ENCODE data around the gene OXLD1.
A peak's percentile ranks its signal among the peaks of the same experiment; 100 is the strongest.

Gene OXLD1

DNA sequence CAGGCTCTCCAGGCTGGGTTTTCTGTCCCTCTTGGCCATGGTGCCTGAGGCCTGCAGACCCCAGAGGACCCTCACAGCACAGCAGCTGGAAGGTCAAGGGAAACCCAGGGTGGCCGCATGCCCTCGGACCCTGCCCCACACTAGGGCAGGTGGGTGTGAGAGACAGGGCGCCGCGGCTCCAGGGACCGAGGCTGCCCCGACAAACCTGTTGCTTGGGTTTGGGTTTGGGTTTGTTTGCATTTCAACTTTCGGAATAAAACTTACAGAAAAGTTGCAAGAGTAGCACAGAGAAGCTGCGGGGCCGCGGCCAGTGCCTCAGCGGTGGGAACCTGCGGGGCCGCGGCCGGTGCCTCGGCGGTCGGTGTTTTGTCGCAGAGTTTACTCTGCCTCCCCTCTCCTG lies 25.2 kb upstream of the OXLD1 start:
- H3K4me3 Mint-ChIP-seq: no peak overlapping the region
- ATAC-seq (no peak), DNase-seq (no peak)

DNA sequence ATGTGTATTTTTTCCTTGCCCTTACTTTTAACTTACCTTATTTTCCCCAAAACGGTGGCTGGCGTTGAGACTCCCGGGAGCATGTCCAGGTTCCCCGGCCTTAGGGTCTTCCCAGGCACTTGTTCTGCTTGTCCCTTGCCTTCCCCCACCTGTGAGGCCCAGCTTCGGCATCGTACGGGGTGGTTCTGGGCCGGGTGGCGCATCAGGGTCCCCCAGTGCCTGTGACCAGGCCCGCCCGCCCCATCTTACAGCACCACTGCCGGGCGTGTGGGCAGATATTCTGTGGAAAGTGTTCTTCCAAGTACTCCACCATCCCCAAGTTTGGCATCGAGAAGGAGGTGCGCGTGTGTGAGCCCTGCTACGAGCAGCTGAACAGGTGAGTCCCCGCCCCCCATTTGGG lies 24.8 kb upstream of the OXLD1 start:
- no peak overlapping the region for H3K4me3 Mint-ChIP-seq
- H3K4me1 Mint-ChIP-seq: peaks cover 26% of the 10 kb centered on the region
- H3K27me3 Mint-ChIP-seq: no peaks in the 10 kb centered on the region
- no peaks in the 10 kb centered on the region for H3K9me3 Mint-ChIP-seq
- ATAC-seq (no peak), DNase-seq (no peak)
- peak overlapping the region in 1 of 2 donors; percentile 64 for H3K27ac Mint-ChIP-seq

More for the DNA sequence above, 25.2 kb upstream of the OXLD1 start:
- Mint-ChIP-seq H3K9me3 (no peaks in the 10 kb centered on the region), H3K27me3 (no peaks in the 10 kb centered on the region), H3K27ac (no peak overlapping the region), H3K4me1 (peaks cover 22% of the 10 kb centered on the region)

DNA sequence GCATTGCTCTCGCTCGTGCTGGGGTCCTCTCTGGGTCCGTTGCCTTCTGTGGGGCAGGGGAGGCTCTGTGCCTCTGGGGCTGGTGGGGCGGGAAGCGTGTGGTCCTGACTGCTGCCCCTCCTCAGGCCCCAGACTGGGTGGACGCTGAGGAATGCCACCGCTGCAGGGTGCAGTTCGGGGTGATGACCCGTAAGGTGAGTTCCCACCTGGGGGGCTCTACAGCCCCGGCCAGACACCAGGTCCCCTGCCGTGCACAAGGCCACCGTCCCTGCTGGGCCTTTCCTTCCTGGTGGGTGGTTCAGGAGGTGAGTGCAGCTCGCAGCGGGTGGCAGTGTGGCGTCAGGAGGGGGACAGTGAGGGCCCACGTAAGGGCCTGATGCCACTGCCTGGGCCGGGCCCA lies 24.1 kb upstream of the OXLD1 start:
- H3K27ac Mint-ChIP-seq: no peak overlapping the region
- H3K4me3 Mint-ChIP-seq: no peak overlapping the region
- peaks cover 33% of the 10 kb centered on the region for H3K4me1 Mint-ChIP-seq
- DNase-seq (no peak), ATAC-seq (no peak)
- no peaks in the 10 kb centered on the region for H3K27me3 Mint-ChIP-seq
- no peaks in the 10 kb centered on the region for H3K9me3 Mint-ChIP-seq

DNA sequence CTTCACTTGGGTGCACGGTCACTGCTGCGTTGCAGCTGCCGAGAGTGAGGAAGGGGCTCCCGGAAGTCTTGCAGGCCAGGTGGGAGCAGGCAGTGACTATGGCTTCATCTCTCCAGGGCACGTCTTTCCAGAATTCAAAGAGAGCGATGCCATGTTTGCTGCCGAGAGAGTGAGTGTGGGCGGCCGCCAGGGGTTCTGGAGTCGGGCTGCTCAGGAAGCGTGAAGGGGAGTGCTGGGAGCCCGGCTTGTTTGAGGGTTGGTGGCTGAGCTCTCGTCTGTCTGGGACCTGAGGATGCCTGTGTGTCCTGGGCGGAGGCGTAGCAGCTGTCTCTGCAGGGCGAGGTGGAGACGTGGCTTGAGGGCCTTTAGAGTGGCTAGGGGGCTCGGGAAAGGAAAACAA lies 23.7 kb upstream of the OXLD1 start:
- Mint-ChIP-seq H3K4me1 (peaks cover 37% of the 10 kb centered on the region), H3K9me3 (no peaks in the 10 kb centered on the region), H3K27ac (no peak overlapping the region), H3K27me3 (no peaks in the 10 kb centered on the region), H3K4me3 (peak overlapping the region in 1 of 2 donors; percentile 25)
- DNase-seq: no peak
- ATAC-seq: no peak

DNA sequence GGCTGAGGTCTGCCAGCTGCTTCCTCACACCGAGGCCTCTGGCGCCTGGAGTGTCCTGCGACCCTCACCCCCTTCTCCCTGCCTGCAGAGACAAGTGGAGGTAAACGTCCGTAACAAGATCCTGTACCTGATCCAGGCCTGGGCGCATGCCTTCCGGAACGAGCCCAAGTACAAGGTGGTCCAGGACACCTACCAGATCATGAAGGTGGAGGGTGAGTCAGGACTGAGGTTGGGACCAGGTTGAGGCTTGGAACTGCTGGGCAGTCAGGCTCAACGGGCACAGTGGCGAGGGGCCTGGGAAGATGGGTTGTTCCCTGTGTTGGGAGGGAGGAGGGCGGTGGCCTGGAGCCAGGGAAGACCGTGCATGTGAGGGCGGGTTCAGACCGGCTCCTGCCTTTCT lies 22.2 kb upstream of the OXLD1 start:
- ATAC-seq: no peak
- Mint-ChIP-seq H3K27me3 (no peaks in the 10 kb centered on the region), H3K9me3 (no peaks in the 10 kb centered on the region), H3K4me1 (peaks cover 46% of the 10 kb centered on the region), H3K4me3 (no peak overlapping the region), H3K27ac (no peak overlapping the region)
- DNase-seq: no peak

DNA sequence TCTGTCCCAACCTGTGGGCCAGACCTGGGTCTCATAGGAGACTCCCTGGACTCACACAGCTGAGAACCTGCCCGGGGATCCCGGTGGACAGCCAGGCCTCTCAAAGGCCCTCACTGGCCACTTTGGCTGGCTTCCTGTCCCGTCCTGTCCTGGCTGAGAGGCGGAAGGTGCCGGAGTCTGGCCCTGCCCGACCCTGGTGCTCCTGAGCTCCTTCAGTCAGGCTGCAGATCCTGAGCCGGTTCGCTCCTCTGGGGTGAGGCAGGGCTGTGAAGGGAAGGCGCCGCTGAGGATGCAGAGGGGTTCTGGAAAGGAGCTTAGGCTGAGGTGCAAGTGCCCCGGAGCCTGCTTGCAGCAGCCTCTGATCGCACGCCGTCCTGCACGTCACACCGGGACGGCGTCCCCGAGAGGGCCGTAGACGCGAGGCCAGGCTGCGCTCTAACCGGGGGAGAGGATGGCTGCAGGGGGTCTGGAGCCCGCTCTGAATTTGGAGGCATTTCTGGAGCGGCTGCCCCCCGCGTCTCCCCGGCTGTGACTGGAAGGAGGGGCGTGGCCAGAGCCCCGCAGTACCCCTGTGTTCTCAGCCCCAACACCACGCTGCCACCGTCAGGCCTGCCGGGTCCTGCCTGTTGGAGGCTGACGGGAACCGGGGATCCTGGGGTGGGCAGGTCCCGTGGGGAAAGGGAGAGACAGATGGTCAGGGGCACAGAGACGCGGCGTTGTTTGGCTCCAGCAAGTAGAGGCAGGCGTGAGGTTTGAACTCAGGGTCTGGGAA lies 21.6 kb upstream of the OXLD1 start:
- no peaks in the 10 kb centered on the region for H3K9me3 Mint-ChIP-seq
- H3K27me3 Mint-ChIP-seq: no peaks in the 10 kb centered on the region
- H3K27ac Mint-ChIP-seq: peak overlapping the region in 1 of 2 donors; percentile 71
- H3K4me3 Mint-ChIP-seq: no peak overlapping the region
- peaks cover 46% of the 10 kb centered on the region for H3K4me1 Mint-ChIP-seq
- no peak for DNase-seq
- ATAC-seq: no peak

DNA sequence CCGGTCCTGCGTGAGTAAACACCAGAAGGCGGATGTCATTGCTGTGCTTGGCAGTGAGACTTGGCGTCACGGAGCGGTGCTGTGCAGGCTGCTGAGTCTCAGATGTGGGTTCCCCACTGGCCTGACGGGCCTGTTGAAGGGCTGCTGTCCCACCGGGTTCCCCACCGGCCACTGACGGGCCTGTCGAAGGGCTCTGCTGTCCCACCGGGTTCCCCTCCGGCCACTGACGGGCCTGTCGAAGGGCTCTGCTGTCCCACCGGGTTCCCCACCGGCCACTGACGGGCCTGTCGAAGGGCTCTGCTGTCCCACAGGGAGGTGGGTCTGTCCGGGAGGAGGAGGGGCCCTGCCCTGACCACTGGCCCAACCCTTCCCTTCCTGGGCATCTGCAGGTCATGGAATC lies 20.2 kb upstream of the OXLD1 start:
- DNase-seq: no peak
- Mint-ChIP-seq H3K27me3 (no peaks in the 10 kb centered on the region), H3K9me3 (no peaks in the 10 kb centered on the region), H3K4me1 (peaks cover 60% of the 10 kb centered on the region), H3K4me3 (no peak overlapping the region), H3K27ac (no peak overlapping the region)
- no peak for ATAC-seq

DNA sequence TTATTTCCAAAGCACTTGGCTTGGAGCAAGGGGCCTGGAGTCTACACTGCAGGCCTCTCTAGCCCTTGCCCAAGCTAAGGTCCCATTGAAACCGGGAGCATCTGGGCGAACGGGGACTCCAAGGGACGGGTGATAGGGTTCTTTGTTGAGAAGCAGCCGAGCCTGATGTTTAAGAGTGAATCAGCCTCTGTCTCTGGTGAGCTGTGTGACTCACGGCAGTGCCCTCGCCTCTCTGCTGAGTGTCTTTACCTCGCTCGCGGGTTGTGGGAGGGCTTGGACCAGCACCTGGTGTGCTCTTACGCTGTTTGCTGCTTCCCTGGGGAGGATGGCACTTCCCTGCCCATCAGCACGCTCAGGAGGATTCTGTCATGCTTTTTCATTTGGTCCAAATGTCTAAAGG lies 18.7 kb upstream of the OXLD1 start:
- no peak for ATAC-seq
- Mint-ChIP-seq H3K9me3 (no peaks in the 10 kb centered on the region), H3K4me3 (peak overlapping the region; percentile 94 to 95), H3K4me1 (peaks cover 63% of the 10 kb centered on the region), H3K27me3 (no peaks in the 10 kb centered on the region), H3K27ac (peak overlapping the region in 1 of 2 donors; percentile 97)
- DNase-seq: no peak

DNA sequence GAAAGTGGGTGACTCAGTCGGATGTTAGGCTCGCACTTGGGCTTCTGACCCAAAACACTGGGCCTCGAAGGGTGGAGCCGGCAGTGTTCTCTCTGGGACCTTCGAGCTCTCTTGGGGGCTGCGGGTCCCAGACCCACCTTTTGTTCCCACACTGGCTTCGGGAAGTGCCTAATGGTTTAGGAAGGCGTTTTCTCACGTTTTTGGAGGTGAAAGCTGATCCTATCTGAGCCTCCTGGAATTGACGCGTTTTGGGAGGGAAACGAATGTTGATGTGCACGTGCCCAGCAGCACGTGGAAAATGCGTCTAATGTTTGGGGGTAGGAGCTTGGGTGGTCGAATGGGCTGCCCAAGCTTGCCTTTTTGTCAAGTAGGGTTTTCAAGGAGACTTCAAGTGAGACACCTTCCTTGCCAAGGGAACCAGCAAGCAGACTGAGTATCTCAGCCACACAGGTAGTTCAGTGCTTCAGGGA lies 18.1 kb upstream of the OXLD1 start:
- Mint-ChIP-seq H3K27ac (peak overlapping the region; percentile 93 to 97), H3K9me3 (no peaks in the 10 kb centered on the region), H3K4me1 (peaks cover 62% of the 10 kb centered on the region), H3K4me3 (peak overlapping the region; percentile 94 to 95), H3K27me3 (no peaks in the 10 kb centered on the region)
- DNase-seq: no peak
- ATAC-seq: peak; percentile 24

DNA sequence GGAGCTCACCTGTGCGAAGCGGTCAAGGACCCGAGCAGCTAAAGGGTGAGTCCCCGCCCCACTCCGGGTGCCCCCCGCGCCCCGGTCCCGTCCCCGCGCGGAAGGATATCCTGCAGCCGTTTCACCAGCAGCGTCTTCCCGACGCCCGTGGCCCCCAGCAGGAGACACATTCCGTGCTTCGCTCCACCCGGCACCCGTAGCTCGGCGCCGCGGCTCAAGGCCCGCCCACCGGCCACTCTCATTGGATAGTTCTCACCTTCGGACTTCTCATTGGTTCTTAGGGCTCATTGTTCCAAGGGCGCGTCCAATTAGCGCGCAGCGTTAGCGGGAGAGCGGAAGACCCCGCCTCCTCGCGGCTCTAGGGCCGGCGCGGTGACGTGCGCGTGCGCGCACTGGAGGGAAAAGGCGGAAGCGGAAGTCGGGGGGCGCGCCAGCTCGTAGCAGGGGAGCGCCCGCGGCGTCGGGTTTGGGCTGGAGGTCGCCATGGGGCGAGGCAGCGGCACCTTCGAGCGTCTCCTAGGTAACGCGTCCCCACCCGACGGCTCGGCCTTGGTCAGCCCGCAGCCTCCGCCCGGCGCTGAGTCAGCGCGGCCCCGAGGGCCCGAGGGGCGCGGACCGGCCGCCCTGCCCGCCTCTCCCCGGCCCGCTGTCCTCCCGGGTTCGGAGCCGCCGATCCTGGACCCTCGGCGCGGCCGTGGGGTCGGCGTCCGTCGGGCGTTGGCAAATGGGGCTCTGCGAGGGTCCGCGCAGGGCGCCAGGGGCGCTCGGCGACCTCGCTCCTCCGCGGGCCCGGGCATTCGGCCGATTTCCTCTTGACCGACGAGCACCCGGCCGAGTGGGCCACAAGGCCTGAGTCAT lies 17.4 kb upstream of the OXLD1 start, which contains the start of the genes ARL16 and HGS:
Gene ARL16, minus strand, starts transcription at position 214 of the 858 bp plus-strand sequence. Its CDS starts 44 bp downstream, at position 170.
Gene HGS, plus strand, starts transcription at position 428 of the 858 bp plus-strand sequence. Its CDS starts 56 bp downstream, at position 484.
- peak; percentile 97 for ATAC-seq
- peaks cover 55% of the 10 kb centered on the region for H3K4me1 Mint-ChIP-seq
- H3K9me3 Mint-ChIP-seq: no peaks in the 10 kb centered on the region
- DNase-seq: peak; percentile 98 to 99
- peak within 1 kb of the TSS; percentile 93 to 97 for H3K27ac Mint-ChIP-seq
- H3K27me3 Mint-ChIP-seq: no peaks in the 10 kb centered on the region
- peak within 1 kb of the TSS; percentile 94 to 95 for H3K4me3 Mint-ChIP-seq

DNA sequence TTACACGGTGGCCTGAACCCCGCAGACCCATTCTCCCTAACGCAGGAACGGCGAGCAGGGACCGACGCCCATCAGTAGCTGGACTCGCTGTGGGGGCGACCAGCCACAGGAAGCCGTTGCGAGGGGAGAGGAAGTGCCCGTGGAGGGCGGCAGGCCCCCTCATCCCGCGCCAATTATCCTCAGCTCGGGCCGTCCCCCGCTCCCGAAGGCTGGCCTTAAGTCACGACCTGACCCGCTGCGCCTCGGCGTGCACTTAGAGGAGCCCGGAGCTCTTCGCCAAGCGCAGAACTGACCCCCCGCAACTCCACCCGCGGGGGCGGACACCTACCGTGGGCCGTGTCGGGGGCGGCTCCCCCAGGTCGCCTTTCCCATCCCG lies 16.8 kb upstream of the OXLD1 start:
- no peak for ATAC-seq
- Mint-ChIP-seq H3K4me3 (peak overlapping the region; percentile 94 to 95), H3K9me3 (no peaks in the 10 kb centered on the region), H3K27ac (peak overlapping the region; percentile 81 to 89), H3K4me1 (peaks cover 53% of the 10 kb centered on the region), H3K27me3 (no peaks in the 10 kb centered on the region)
- DNase-seq: no peak

DNA sequence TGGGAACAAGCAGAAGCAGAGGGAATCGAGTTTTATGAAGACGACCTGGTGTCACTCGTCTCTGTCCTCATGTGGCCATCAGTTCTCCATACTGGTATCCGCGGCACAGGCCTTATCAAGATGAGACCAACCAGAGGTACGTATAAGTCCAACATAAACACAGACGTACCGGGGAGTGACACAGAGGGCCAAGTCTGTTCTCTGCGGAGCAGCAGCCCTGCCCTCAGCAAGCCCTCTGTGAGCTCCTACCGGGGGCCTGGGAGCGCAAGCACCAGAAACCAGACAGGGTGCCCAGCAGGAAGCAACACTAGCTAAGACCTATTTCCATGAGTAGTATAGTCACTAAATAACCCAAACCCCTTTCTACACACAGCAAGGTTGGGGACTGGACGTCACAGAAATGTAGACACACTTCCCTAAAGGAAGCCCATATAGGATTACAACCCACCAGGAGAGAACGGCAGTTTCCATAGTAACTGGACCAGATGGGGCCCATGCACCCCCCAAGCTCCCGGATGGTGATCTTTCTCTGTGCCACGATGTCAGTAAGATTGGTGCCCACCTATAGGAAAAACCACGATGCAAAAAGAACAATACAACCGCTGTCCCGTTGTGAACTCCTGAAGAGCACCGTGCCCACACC lies 16.3 kb upstream of the OXLD1 start:
- Mint-ChIP-seq H3K4me1 (peaks cover 52% of the 10 kb centered on the region), H3K9me3 (no peaks in the 10 kb centered on the region), H3K27me3 (no peaks in the 10 kb centered on the region), H3K4me3 (peak overlapping the region; percentile 94 to 95), H3K27ac (peak overlapping the region; percentile 81 to 89)
- DNase-seq (no peak), ATAC-seq (no peak)

DNA sequence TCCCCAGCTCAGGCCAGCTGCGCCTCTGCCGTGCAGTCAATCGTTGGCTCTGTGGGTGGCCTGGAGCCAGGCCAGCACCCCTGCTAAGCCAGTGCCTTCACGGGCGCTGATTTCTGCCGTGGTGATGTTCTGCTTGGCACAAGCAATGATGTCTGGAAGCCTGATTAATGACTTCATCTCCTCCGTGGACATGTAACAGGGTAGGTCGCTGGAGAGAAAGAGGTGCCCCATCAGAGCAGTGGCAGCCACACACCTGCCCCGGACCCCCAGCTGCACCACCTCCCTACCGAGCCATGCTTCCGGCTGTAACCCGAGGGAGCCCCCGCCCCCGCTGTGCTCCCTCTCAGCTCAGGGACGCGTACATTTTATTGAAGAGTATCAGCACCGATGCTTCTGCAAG lies 15.3 kb upstream of the OXLD1 start:
- Mint-ChIP-seq H3K4me3 (peak overlapping the region in 1 of 2 donors; percentile 64), H3K27me3 (no peaks in the 10 kb centered on the region), H3K27ac (peak overlapping the region in 1 of 2 donors; percentile 48), H3K9me3 (no peaks in the 10 kb centered on the region), H3K4me1 (peaks cover 42% of the 10 kb centered on the region)
- ATAC-seq (no peak), DNase-seq (no peak)

DNA sequence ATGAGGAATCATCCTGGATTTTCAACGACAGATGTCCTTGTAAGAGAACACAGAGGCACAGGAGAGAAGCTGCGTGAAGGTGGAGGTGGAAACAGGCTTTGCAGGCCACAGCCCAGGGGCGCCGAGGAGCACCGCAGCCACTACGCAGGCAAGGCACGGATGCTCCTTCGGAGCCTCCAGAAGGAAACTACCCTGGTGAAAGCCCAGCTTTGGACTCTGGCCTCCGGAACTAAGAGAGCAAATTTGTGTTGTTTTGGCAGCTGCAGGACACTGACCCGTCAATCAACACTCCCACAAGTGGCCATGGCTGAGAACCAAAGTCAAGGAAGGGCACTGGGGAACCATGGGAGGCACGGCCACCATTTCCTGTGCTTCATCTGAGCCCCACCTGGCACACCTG lies 13.7 kb upstream of the OXLD1 start:
- Mint-ChIP-seq H3K4me1 (peaks cover 35% of the 10 kb centered on the region), H3K27ac (no peak overlapping the region), H3K9me3 (no peaks in the 10 kb centered on the region), H3K4me3 (no peak overlapping the region), H3K27me3 (no peaks in the 10 kb centered on the region)
- no peak for DNase-seq
- no peak for ATAC-seq

DNA sequence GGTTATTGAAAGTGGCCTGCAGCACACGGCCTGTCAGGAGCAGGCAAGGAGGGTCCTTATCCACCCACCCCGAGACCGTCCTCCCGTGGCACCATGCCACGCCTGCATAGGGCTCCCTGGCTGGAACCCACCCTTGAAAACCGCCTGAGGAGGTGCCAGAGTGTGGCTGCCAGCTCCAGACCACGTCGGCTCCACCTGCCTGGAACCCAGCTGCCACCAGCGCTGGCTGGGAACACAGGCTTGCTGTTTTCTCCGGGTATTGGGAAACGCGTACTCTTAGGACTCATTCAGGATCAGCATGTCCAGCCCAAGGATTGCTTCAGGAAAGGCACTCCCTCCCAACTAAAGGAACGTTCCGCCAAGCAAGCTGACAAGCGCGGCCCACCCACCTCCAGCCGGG lies 10.5 kb upstream of the OXLD1 start:
- H3K9me3 Mint-ChIP-seq: no peaks in the 10 kb centered on the region
- H3K4me1 Mint-ChIP-seq: peaks cover 30% of the 10 kb centered on the region
- DNase-seq (no peak), ATAC-seq (no peak)
- peak overlapping the region in 1 of 2 donors; percentile 31 for H3K27ac Mint-ChIP-seq
- no peaks in the 10 kb centered on the region for H3K27me3 Mint-ChIP-seq
- no peak overlapping the region for H3K4me3 Mint-ChIP-seq

All from stimulated activated naive CD8-positive, alpha-beta T cell treated with anti-CD3 and anti-CD28 coated beads, Interleukin-15, amount 100 ng/mL, for 72 hours (primary cell).